IPS-NIHi7 (cell line): ENCODE measurements around the gene TARBP2.
"Not testable (repeated sequence)": the region's sequence is repeated elsewhere in the genome, so short reads cannot be mapped to it uniquely, and the experiment has no call there.

ENCODE experiments used
- DNase-seq: peaks from one replicate; pipeline ENCODE4 v3.0.0; 2012; ENCODE audit warnings: mixed read lengths; ENCODE audit errors: extremely low spot score

TARBP2 gene

DNA sequence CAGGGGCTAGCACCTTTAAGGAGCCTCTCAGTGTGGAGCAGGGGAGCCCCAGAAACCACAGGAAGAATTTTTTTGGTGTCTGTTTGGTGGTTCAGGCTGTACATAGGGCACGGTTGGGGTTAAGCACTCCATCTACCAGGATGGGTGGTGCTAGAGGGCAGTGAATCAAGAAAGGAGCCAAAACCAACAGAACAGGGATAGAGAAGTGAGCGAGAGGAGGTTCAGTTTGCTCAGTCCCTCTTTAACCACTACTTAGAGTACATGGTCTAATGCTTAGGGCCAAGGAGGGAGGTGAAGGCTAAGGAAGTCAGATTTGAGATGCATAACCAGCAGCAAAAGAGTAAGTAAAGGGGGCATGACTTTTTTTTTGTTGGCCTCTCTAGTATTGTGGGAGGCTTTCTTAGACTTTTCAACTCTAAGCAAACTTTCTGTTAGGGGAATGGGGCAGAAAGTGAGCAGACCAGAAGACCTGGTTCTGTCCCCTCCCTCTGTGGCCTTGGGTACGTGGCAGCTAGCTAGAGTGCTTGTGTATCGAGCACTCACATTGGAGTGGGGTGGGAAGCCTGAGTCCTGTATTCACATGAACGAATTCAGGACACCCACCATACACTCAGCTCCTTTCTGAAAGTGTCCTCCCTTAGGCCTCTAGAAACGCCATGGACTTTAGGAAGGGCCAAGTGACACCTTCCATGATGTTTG, 12.8 kb downstream of the TARBP2 start:
- DNase-seq: no peak

- DNase-seq: no peak
These were observed 13.7 kb downstream of the TARBP2 start for GRCh38 chr12:53514628-53515290.

- no peak for DNase-seq
These were observed 14.2 kb downstream of the TARBP2 start for GRCh38 chr12:53515291-53515680.

- no peak for DNase-seq
These were observed 15.8 kb downstream of the TARBP2 start for GRCh38 chr12:53516758-53517455.

GRCh38 chr12:53518381-53518780, 17.3 kb downstream of the TARBP2 start:
- no peak for DNase-seq

DNA sequence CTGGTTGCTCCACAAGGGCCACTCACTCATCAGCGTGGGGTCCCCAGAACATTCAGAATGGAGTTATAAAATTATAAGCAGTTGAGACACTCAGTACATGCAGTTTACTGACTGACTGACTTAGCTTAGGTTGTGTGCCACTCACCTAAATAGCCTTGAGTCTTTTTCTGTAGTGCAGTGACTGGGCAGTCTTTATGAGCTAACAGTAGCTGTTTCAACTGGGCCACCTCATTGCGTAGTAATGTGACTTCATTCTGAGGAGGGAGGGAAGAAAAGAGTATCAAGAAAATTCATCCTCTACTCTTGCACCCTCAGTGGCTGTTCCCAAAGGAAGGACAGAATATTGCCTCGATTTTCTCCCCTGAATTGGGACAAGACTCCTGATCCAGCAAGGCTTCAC, 22.0 kb downstream of the TARBP2 start:
- DNase-seq: no peak

GRCh38 chr12:53524476-53524875, 23.4 kb downstream of the TARBP2 start:
- DNase-seq: no peak

DNA sequence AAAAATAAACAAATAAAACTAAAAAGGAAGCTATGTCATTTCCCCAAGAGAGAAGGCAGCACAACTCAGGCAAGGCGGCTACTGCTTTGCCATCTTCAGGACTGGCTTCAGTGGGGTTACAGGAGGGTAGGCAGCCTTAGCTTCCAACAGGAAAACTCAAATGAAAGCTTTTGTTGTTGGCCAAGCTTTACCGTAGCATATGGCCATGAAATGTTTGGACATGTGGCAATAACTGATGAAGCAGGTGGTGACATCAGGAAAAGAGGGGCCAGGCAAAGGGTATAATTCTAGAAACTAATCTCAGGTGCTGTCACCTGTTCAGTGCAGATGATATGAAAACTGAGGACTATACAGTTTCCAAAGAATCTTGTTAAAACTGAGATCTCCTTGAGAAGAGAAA, 29.0 kb downstream of the TARBP2 start:
- DNase-seq: no peak

DNA sequence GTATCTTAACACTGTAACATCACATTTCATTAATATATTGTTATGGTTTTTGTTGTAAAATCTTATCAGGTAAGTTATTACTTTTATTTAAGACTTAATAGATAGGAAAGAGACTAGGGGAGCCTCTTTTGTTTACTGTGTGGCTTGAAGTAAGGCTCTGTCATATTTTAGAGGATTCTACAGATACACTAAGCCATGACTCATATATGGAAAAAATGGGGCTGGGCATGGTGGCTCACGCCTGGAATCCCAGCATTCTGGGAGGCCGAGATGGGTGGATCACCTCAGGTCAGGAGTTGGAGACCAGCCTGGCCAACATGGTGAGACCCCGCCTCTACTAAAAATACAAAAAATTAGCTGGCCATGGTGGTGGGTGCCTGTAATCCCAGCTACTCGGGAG, 29.8 kb downstream of the TARBP2 start:
- no peak for DNase-seq

- DNase-seq: no peak
These were observed 30.9 kb downstream of the TARBP2 start for GRCh38 chr12:53532021-53532420.

GRCh38 chr12:53532524-53533445, 31.7 kb downstream of the TARBP2 start:
- DNase-seq: no peak

DNA sequence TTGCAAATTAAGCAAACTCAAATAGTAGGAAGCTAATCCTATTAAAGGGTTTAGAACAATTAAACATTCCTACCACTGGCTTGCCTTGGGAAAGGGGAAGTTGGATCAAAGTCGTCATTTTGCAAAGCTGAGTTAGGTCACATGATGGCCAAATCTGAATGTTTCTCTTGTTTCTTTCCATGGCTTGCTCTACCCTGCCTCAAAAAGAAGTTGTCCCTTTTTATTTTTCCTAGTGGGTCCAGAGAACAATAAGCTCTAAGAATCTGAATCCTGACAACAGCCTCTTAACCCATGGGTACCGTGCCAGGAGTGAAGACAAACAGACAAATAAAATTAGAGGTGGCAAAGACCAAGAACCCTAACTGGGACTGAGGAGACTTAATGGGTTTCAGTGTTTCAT, 32.4 kb downstream of the TARBP2 start:
- no peak for DNase-seq

- DNase-seq: no peak
These were observed 35.9 kb downstream of the TARBP2 start for GRCh38 chr12:53536962-53537361.

GRCh38 chr12:53538209-53538689, 37.2 kb downstream of the TARBP2 start:
- DNase-seq: no peak

GRCh38 chr12:53539526-53539925, 38.4 kb downstream of the TARBP2 start:
- DNase-seq: no peak

GRCh38 chr12:53543539-53543938, 42.5 kb downstream of the TARBP2 start:
- peak; percentile 81 for DNase-seq

DNA sequence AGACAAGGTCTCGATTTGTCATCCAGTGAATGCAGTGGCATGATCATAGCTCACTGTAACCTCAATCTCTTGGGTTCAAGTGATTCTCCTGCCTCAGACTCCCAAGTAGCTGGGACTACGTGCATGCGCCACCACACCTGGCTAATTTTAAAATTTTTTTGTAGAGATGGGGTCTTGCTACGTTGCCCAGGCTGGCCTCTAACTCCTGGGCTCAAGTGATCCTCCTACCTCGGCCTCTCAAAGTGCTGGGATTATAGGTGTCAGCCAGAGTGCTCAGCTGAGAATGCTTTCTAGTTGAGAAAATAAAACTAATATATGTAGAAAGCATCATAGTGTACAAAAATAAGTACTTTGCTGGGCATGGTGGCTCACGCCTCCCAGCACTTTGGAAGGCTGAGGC, 47.3 kb downstream of the TARBP2 start:
- DNase-seq: not testable (repeated sequence)

- not testable (repeated sequence) for DNase-seq
These were observed 49.0 kb downstream of the TARBP2 start for GRCh38 chr12:53550131-53550530.

- no peak for DNase-seq
These were observed 49.5 kb downstream of the TARBP2 start for GRCh38 chr12:53550595-53550994.

- no peak for DNase-seq
These were observed 50.8 kb downstream of the TARBP2 start for GRCh38 chr12:53551889-53552291.
